SH-SY5Y (cell line): ENCODE results near the gene ASB2.

Experiments used
- GATA2 ChIP-seq: IDR thresholded peaks from 2 replicates; pipeline ENCODE4 v1.6.1; 2011; ENCODE audit warnings: mild to moderate bottlenecking, low read depth, low read length
- GATA3 ChIP-seq: IDR thresholded peaks from 2 replicates; pipeline ENCODE4 v1.6.1; 2011; ENCODE audit warnings: low read depth, mild to moderate bottlenecking, low read length, moderate library complexity

DNA sequence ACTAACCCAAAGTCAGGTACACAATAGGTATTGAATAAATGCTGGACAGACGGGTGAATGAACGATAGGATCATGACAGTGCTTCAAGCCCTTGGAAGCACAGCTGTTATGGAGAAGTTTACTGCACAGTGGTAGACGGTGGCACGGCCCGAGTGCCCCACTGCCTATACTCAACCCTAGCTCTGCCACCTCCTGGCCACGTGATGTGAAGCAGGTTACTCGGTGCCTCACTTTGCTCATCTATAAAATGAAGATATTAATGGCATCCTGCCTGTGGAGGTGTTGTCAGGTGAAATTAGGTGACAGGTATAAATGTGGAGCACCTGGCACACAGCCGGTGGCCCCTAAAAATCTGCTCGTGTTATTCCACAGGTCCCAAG lies 5.8 kb downstream of the ASB2 start:
- TF ChIP-seq GATA2 (no peak), GATA3 (no peak)
